NCI-H524 treated with DMSO at 0.1 percent for 48 hours (cell line): ENCODE measurements around the gene IPO9.
"Not testable (repeated sequence)": the region's sequence is repeated elsewhere in the genome, so short reads cannot be mapped to it uniquely, and the experiment has no call there.

Source experiments
- DNase-seq: peaks from one replicate; lab custom pipeline; 2025; lab: John Stamatoyannopoulos, UW

The IPO9 gene

GRCh38 chr1:201809876-201810275 lies 19.1 kb upstream of the IPO9 start:
- DNase-seq = no peak

GRCh38 chr1:201810466-201811216 lies 18.3 kb upstream of the IPO9 start:
- no peak for DNase-seq

GRCh38 chr1:201813226-201813625 lies 15.7 kb upstream of the IPO9 start:
- DNase-seq = no peak

- DNase-seq = no peak
Observed at GRCh38 chr1:201816309-201816854, 12.6 kb upstream of the IPO9 start.

GRCh38 chr1:201818971-201819750 lies 9.8 kb upstream of the IPO9 start:
- no peak for DNase-seq

- DNase-seq = no peak
Observed at GRCh38 chr1:201820413-201820812, 8.5 kb upstream of the IPO9 start.

GRCh38 chr1:201825245-201825644 lies 3.7 kb upstream of the IPO9 start:
- no peak for DNase-seq

- no peak for DNase-seq
Observed at GRCh38 chr1:201826830-201827229, 2.1 kb upstream of the IPO9 start.

GRCh38 chr1:201827321-201828216 lies 1.4 kb upstream of the IPO9 start:
- no peak for DNase-seq

- no peak for DNase-seq
Observed at GRCh38 chr1:201828217-201828819, 639 bp upstream of the IPO9 start.

- no peak for DNase-seq
Observed at GRCh38 chr1:201831371-201831770, 2.4 kb downstream of the IPO9 start.

GRCh38 chr1:201834621-201835020 lies 5.7 kb downstream of the IPO9 start:
- no peak for DNase-seq

GRCh38 chr1:201838381-201838780 lies 9.4 kb downstream of the IPO9 start:
- no peak for DNase-seq

- not testable (repeated sequence) for DNase-seq
Observed at GRCh38 chr1:201839089-201839488, 10.1 kb downstream of the IPO9 start.

GRCh38 chr1:201840055-201840454 lies 11.1 kb downstream of the IPO9 start:
- DNase-seq = no peak

- no peak for DNase-seq
Observed at GRCh38 chr1:201840490-201840889, 11.5 kb downstream of the IPO9 start.

GRCh38 chr1:201841265-201841912 lies 12.4 kb downstream of the IPO9 start:
- no peak for DNase-seq

- no peak for DNase-seq
Observed at GRCh38 chr1:201842472-201843027, 13.6 kb downstream of the IPO9 start.

- DNase-seq = no peak
Observed at GRCh38 chr1:201845331-201846083, 16.6 kb downstream of the IPO9 start.

GRCh38 chr1:201847150-201847549 lies 18.2 kb downstream of the IPO9 start:
- no peak for DNase-seq
